COLO668 (cell line): ENCODE results near the gene LRRC10.

Experiments
- DNase-seq: peaks from one replicate; lab custom pipeline; 2025; ENCODE audit not compliant: unreplicated experiment; lab: John Stamatoyannopoulos, UW

Gene LRRC10

GRCh38 chr12:69610729-69611128 lies at the start of gene LRRC10:
TSS of gene LRRC10 (minus strand) at chr12:69610907. CDS start at chr12:69610838, 69 bp downstream.
- no peak for DNase-seq

- no peak for DNase-seq
Observed at GRCh38 chr12:69660164-69660863, 49.6 kb upstream of the LRRC10 start.

GRCh38 chr12:69658203-69658602 lies 47.5 kb upstream of the LRRC10 start:
- DNase-seq, result no peak

GRCh38 chr12:69657376-69658137 lies 46.9 kb upstream of the LRRC10 start:
- DNase-seq, result no peak

GRCh38 chr12:69655616-69656340 lies 45.1 kb upstream of the LRRC10 start:
- DNase-seq, result no peak

GRCh38 chr12:69653703-69654102 lies 43.0 kb upstream of the LRRC10 start:
- DNase-seq, result no peak

GRCh38 chr12:69651922-69652321 lies 41.2 kb upstream of the LRRC10 start:
- DNase-seq, result no peak

GRCh38 chr12:69649529-69649928 lies 38.8 kb upstream of the LRRC10 start:
- DNase-seq, result no peak

- no peak for DNase-seq
Observed at GRCh38 chr12:69648476-69648875, 37.8 kb upstream of the LRRC10 start.

- no peak for DNase-seq
Observed at GRCh38 chr12:69647178-69647577, 36.5 kb upstream of the LRRC10 start.

- DNase-seq, result no peak
Observed at GRCh38 chr12:69645031-69645430, 34.3 kb upstream of the LRRC10 start.

GRCh38 chr12:69644511-69644910 lies 33.8 kb upstream of the LRRC10 start:
- no peak for DNase-seq

- no peak for DNase-seq
Observed at GRCh38 chr12:69642531-69642930, 31.8 kb upstream of the LRRC10 start.

- no peak for DNase-seq
Observed at GRCh38 chr12:69641546-69641945, 30.8 kb upstream of the LRRC10 start.

- peak; percentile 73 for DNase-seq
Observed at GRCh38 chr12:69639400-69640016, 28.8 kb upstream of the LRRC10 start.

- DNase-seq, result no peak
Observed at GRCh38 chr12:69633061-69633460, 22.4 kb upstream of the LRRC10 start.

- no peak for DNase-seq
Observed at GRCh38 chr12:69630191-69630590, 19.5 kb upstream of the LRRC10 start.

GRCh38 chr12:69627501-69627900 lies 16.8 kb upstream of the LRRC10 start:
- DNase-seq, result no peak

GRCh38 chr12:69623970-69624369 lies 13.3 kb upstream of the LRRC10 start:
- no peak for DNase-seq

- DNase-seq, result no peak
Observed at GRCh38 chr12:69621551-69621950, 10.8 kb upstream of the LRRC10 start.

GRCh38 chr12:69620921-69621320 lies 10.2 kb upstream of the LRRC10 start:
- DNase-seq, result no peak
